ENCODE measurements around the gene STAC. TPM values are rescaled to one million over a fixed set of nuclear protein-coding genes. Genes with fewer than 3 reads are reported as not detected.
"Not testable (repeated sequence)": the region's sequence is repeated elsewhere in the genome, so short reads cannot be mapped to it uniquely, and the experiment has no call there.

STAC gene
- total RNA-seq, 2 experiments from 2014 or later, result 0.26 to 0.27 TPM

GRCh38 chr3:36575241-36575640 is 194.9 kb downstream of the STAC start:
- ChIA-PET CTCF (no interaction called here), POLR2A (no interaction called here)
- no peak for ATAC-seq
- Mint-ChIP-seq H3K27me3 (no peaks in the 10 kb centered on the region), H3K27ac (no peak overlapping the region), H3K36me3 (ENCODE audit: low read depth) (no peaks in the 10 kb centered on the region), H3K9me3 (ENCODE audit: low read depth) (peaks cover 10% of the 10 kb centered on the region), H3K4me1 (no peaks in the 10 kb centered on the region), H3K4me3 (no peak overlapping the region)
- DNase-seq, result no peak
- intact Hi-C loops (cut with DNase I, micrococcal nuclease), result no loop called here

- ATAC-seq; H3K4me1 Mint-ChIP-seq; DNase-seq; H3K27ac Mint-ChIP-seq; POLR2A ChIA-PET; intact Hi-C loops (cut with DNase I, micrococcal nuclease); H3K4me3 Mint-ChIP-seq; H3K36me3 Mint-ChIP-seq (ENCODE audit: low read depth); CTCF ChIA-PET; H3K27me3 Mint-ChIP-seq: not testable (repeated sequence)
- peaks cover 15% of the 10 kb centered on the region for H3K9me3 Mint-ChIP-seq (ENCODE audit: low read depth)
Measured at GRCh38 chr3:36578418-36578817, 198.1 kb downstream of the STAC start.

GRCh38 chr3:36579746-36580145 is 199.4 kb downstream of the STAC start:
- ATAC-seq (no peak), DNase-seq (no peak)
- intact Hi-C loops (cut with DNase I, micrococcal nuclease), result no loop called here
- CTCF ChIA-PET, result no interaction called here
- no peak overlapping the region for H3K27ac Mint-ChIP-seq
- peaks cover 15% of the 10 kb centered on the region for H3K9me3 Mint-ChIP-seq (ENCODE audit: low read depth)
- H3K27me3 Mint-ChIP-seq, result peaks cover 10% of the 10 kb centered on the region
- no peak overlapping the region for H3K4me3 Mint-ChIP-seq
- H3K36me3 Mint-ChIP-seq (ENCODE audit: low read depth), result no peaks in the 10 kb centered on the region
- no peaks in the 10 kb centered on the region for H3K4me1 Mint-ChIP-seq
- POLR2A ChIA-PET, result no interaction called here

DNA sequence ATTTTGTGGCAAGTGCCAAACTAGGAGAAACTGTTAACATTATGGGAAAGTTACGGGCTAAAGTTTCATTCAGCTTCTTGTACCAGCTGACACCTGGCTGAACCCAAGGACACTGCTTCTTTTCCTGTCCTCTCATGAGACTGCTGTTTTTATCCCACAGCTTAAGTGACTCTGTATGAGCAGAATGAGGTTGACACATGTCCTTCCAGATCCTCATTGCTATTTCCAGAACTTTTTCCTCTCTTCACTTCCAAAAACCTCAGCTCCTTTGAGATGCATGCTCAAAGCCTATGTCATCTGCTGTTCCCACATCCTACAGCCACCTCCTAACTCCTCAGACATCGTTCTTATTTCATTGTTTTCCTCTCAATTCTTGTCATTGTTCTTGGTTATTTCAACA is 200.4 kb downstream of the STAC start:
- no peaks in the 10 kb centered on the region for H3K36me3 Mint-ChIP-seq (ENCODE audit: low read depth)
- POLR2A ChIA-PET, result no interaction called here
- peaks cover 10% of the 10 kb centered on the region for H3K27me3 Mint-ChIP-seq
- H3K27ac Mint-ChIP-seq, result no peak overlapping the region
- no peaks in the 10 kb centered on the region for H3K4me1 Mint-ChIP-seq
- peaks cover 15% of the 10 kb centered on the region for H3K9me3 Mint-ChIP-seq (ENCODE audit: low read depth)
- intact Hi-C loops (cut with DNase I, micrococcal nuclease), result no loop called here
- H3K4me3 Mint-ChIP-seq, result no peak overlapping the region
- CTCF ChIA-PET, result no interaction called here
- ATAC-seq (no peak), DNase-seq (no peak)

- intact Hi-C loops (cut with DNase I, micrococcal nuclease), result loop anchor here in 1 of 2 experiments (5.0 kb wide), 1 partner anchor 105 kb away; no protein-coding TSS in a partner anchor
- Mint-ChIP-seq H3K36me3 (ENCODE audit: low read depth) (no peaks in the 10 kb centered on the region), H3K9me3 (ENCODE audit: low read depth) (peaks cover under 1% of the 10 kb centered on the region), H3K4me1 (no peaks in the 10 kb centered on the region), H3K27ac (no peak overlapping the region), H3K4me3 (no peak overlapping the region), H3K27me3 (peaks cover 5% of the 10 kb centered on the region)
- DNase-seq, result no peak
- ATAC-seq, result no peak
- CTCF ChIA-PET, result interaction anchor here (1.1 kb wide), 1 partner anchor 11 kb away, joined by 3 read pairs; no protein-coding TSS in a partner anchor
- POLR2A ChIA-PET, result no interaction called here
Measured at GRCh38 chr3:36591959-36592358, 211.7 kb downstream of the STAC start.

DNA sequence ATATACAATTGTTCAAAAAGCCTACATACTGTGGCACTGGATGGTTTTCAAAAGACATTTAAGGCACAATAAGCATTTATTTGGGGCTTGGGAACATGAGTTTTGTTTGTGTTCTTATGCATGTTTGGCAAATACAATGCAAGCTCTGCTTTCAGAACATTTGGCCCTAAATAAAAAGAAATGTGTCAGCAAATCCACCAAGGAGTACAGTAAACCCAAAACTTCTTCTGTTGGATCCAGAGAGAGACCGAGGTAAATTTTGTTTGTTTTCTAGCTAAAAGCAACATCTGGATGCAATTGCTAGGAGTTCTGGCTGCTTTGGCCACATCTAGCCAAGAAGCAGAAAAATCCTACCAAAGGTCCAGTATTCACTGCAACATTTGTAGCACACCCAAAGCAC is 215.2 kb downstream of the STAC start:
- Mint-ChIP-seq H3K27ac (no peak overlapping the region), H3K27me3 (peaks cover 12% of the 10 kb centered on the region), H3K9me3 (ENCODE audit: low read depth) (no peaks in the 10 kb centered on the region), H3K4me3 (no peak overlapping the region), H3K4me1 (no peaks in the 10 kb centered on the region), H3K36me3 (ENCODE audit: low read depth) (no peaks in the 10 kb centered on the region)
- ATAC-seq (no peak), DNase-seq (no peak)
- ChIA-PET POLR2A (no interaction called here), CTCF (interaction anchor here (0.6 kb wide), 1 partner anchor 829 kb away, joined by 3 read pairs; no protein-coding TSS in a partner anchor)
- intact Hi-C loops (cut with DNase I, micrococcal nuclease), result no loop called here

DNA sequence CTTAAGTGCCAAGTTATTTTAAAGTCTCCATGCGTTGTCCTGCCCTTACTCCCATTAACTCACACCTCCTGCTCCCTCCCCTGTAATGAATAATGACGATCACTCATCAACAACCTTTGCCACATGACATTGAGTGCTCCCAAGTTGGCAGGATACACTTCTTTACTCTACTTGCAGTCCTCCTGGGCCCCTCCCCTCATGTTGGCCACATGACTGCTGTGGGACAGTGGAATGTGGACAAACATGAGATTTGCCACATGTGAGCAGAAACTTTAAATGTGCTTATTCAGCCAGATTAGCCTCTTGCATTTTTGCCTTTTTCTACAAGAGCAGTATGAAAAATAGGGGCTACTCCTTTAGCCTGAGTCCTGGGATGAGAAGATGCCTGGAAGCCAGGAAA is 216.1 kb downstream of the STAC start:
- Mint-ChIP-seq H3K27me3 (peaks cover 16% of the 10 kb centered on the region), H3K4me3 (no peak overlapping the region), H3K36me3 (ENCODE audit: low read depth) (no peaks in the 10 kb centered on the region), H3K9me3 (ENCODE audit: low read depth) (no peaks in the 10 kb centered on the region), H3K4me1 (no peaks in the 10 kb centered on the region), H3K27ac (no peak overlapping the region)
- intact Hi-C loops (cut with DNase I, micrococcal nuclease), result no loop called here
- ChIA-PET CTCF (no interaction called here), POLR2A (no interaction called here)
- ATAC-seq (no peak), DNase-seq (no peak)

DNA sequence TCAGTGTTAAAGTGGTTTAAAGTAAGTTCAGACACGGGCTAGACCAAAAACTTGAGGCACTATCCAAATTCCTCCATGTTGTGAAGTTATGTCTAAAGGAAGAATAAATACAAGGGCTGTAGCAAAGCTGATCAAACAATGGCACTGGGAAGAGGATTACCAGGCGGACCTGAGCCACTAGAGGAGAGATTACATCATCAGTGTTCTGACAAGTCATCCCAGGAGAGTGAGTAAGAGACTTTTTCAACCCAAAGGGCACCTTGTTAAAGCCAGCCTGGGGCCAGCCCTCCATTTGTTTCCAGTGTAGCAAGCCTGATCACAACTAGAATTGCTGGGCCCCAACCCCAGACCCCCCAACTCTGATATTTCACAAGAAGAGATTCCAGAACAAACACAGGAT is 217.1 kb downstream of the STAC start:
- Mint-ChIP-seq H3K36me3 (ENCODE audit: low read depth) (no peaks in the 10 kb centered on the region), H3K9me3 (ENCODE audit: low read depth) (no peaks in the 10 kb centered on the region), H3K4me3 (no peak overlapping the region), H3K27ac (no peak overlapping the region), H3K4me1 (no peaks in the 10 kb centered on the region), H3K27me3 (peaks cover 20% of the 10 kb centered on the region)
- ChIA-PET POLR2A (no interaction called here), CTCF (no interaction called here)
- ATAC-seq, result no peak
- DNase-seq, result peak; percentile 7
- intact Hi-C loops (cut with DNase I, micrococcal nuclease), result no loop called here
